Epithelial cell of esophagus (primary cell): ENCODE results near the gene SYT2.

ENCODE experiments used
- DNase-seq: peaks from one replicate; pipeline ENCODE4 v3.0.0; 2010; ENCODE audit warnings: low read depth
- H3K4me3 ChIP-seq: 2 replicates; pipeline ENCODE4 v1.5.1; 2011; ENCODE audit warnings: mild to moderate bottlenecking, low read length, control low read depth
- CTCF ChIP-seq: IDR thresholded peaks from 2 replicates; pipeline ENCODE4 v1.5.1; 2011; ENCODE audit warnings: low read depth, mild to moderate bottlenecking, low read length, control low read depth, inconsistent platforms; ENCODE audit not compliant: insufficient read depth; ENCODE audit errors: missing control alignments

Gene SYT2

GRCh38 chr1:202656951-202657646 is 53.2 kb downstream of the SYT2 start:
- no peak overlapping the region for H3K4me3 ChIP-seq
- DNase-seq = peak; percentile 38
- TF ChIP-seq CTCF = no peak

GRCh38 chr1:202656057-202656456 is 54.2 kb downstream of the SYT2 start:
- no peak for TF ChIP-seq CTCF
- H3K4me3 ChIP-seq = no peak overlapping the region
- DNase-seq = no peak

- DNase-seq = no peak
Observed at GRCh38 chr1:202654079-202654478, 56.2 kb downstream of the SYT2 start.

GRCh38 chr1:202649553-202650392 is 60.5 kb downstream of the SYT2 start:
- TF ChIP-seq CTCF = no peak
- DNase-seq = no peak
- H3K4me3 ChIP-seq = no peak overlapping the region

More at GRCh38 chr1:202654079-202654478, 56.2 kb downstream of the SYT2 start:
- H3K4me3 ChIP-seq = no peak overlapping the region
- no peak for TF ChIP-seq CTCF

- no peak for DNase-seq
- no peak overlapping the region for H3K4me3 ChIP-seq
- TF ChIP-seq CTCF = no peak
Observed at GRCh38 chr1:202648605-202649226, 61.5 kb downstream of the SYT2 start.

GRCh38 chr1:202645097-202645476 is 65.2 kb downstream of the SYT2 start:
- no peak for DNase-seq
- TF ChIP-seq CTCF = no peak
- H3K4me3 ChIP-seq = no peak overlapping the region
